Ishikawa (cell line): ENCODE measurements around the gene DST.

Experiments
- MAX ChIP-seq: IDR thresholded peaks from 2 replicates; pipeline ENCODE4 v1.6.1; 2012
- TAF1 ChIP-seq: IDR thresholded peaks from 2 replicates; pipeline ENCODE4 v1.6.1; 2012; ENCODE audit warnings: low read depth, mild to moderate bottlenecking
- TEAD4 ChIP-seq: IDR thresholded peaks from 2 replicates; pipeline ENCODE4 v1.6.1; 2012

- TF ChIP-seq MAX (no peak), TEAD4 (no peak), TAF1 (no peak)
Observed at GRCh38 chr6:56688521-56688920, 45.8 kb upstream of the DST start.
